Keratinocyte (primary cell): Measurements from ENCODE around the gene PRLR. TPM values are rescaled to one million over a fixed set of nuclear protein-coding genes. Genes with fewer than 3 reads are reported as not detected.

Experiments used
- DNase-seq: peaks from one replicate; pipeline ENCODE4 v3.0.0-alpha.2; 2011; ENCODE audit warnings: low read depth, missing footprints, low spot score
- FAIRE-seq: peaks from 2 replicates; lab custom pipeline; 2011; peaks lifted over from hg19 to GRCh38; lab: Jason Lieb, UNC
- H2AFZ ChIP-seq: 2 replicates; pipeline ENCODE4 v1.6.0; 2012; ENCODE audit warnings: low read length, control low read depth, inconsistent platforms; ENCODE audit not compliant: control insufficient read depth
- H3K27ac ChIP-seq: 2 replicates; pipeline ENCODE4 v1.5.1; 2011; ENCODE audit warnings: low read length; ENCODE audit not compliant: control insufficient read depth, insufficient read depth
- H3K27me3 ChIP-seq: 3 replicates; pipeline ENCODE4 v1.6.0; 2011; ENCODE audit warnings: low read length; ENCODE audit not compliant: control insufficient read depth, insufficient read depth; ENCODE audit errors: extremely low read depth
- H3K36me3 ChIP-seq, 2 experiments: 2 replicates in 1 of 2; 3 replicates in 1 of 2; pipeline ENCODE4 v1.5.1; 2011; ENCODE audit warnings: low read length in 2 of 2, mild to moderate bottlenecking in 1 of 2; ENCODE audit not compliant: control insufficient read depth in 2 of 2, insufficient read depth in 2 of 2; ENCODE audit errors: extremely low read depth in 1 of 2
- H3K4me1 ChIP-seq: 3 replicates; pipeline ENCODE4 v1.5.1; 2011; ENCODE audit warnings: low read length; ENCODE audit not compliant: control insufficient read depth, insufficient read depth; ENCODE audit errors: extremely low read depth
- H3K4me2 ChIP-seq: 3 replicates; pipeline ENCODE4 v1.6.0; 2011; ENCODE audit warnings: low read depth, low read length; ENCODE audit not compliant: control insufficient read depth, insufficient read depth; ENCODE audit errors: extremely low read depth
- H3K4me3 ChIP-seq, 3 experiments: fragments of 200-600 bp in 1 of 3; sonication (generic) in 1 of 3; 2 replicates in 2 of 3; 3 replicates in 1 of 3; pipeline ENCODE4 v1.5.1; 2011 to 2016; ENCODE audit warnings: low read length in 3 of 3, mild to moderate bottlenecking in 3 of 3, control low read depth in 2 of 3, inconsistent platforms in 1 of 3, low read depth in 1 of 3, mixed read lengths in 1 of 3, mixed run types in 1 of 3, moderate library complexity in 1 of 3; ENCODE audit not compliant: control insufficient read depth in 2 of 3, insufficient read depth in 2 of 3; ENCODE audit errors: extremely low read depth in 1 of 3
- H3K79me2 ChIP-seq: 2 replicates; pipeline ENCODE4 v1.6.0; 2012; ENCODE audit warnings: low read length; ENCODE audit not compliant: control insufficient read depth, insufficient read depth
- H3K9ac ChIP-seq: 3 replicates; pipeline ENCODE4 v1.6.0; 2011; ENCODE audit warnings: low read length; ENCODE audit not compliant: control insufficient read depth, insufficient read depth; ENCODE audit errors: extremely low read depth
- H3K9me1 ChIP-seq: 3 replicates; pipeline ENCODE4 v1.6.0; 2011; ENCODE audit warnings: low read length; ENCODE audit not compliant: control insufficient read depth, insufficient read depth; ENCODE audit errors: extremely low read depth
- H3K9me3 ChIP-seq: 2 replicates; pipeline ENCODE4 v1.5.1; 2012; ENCODE audit warnings: low read depth, low read length; ENCODE audit not compliant: control insufficient read depth
- H4K20me1 ChIP-seq: 3 replicates; pipeline ENCODE4 v1.6.0; 2011; ENCODE audit warnings: low read length; ENCODE audit not compliant: control insufficient read depth, insufficient read depth; ENCODE audit errors: extremely low read depth
- EZH2 ChIP-seq: IDR thresholded peaks from one replicate; pipeline ENCODE4 v1.6.1; 2012; ENCODE audit warnings: inconsistent platforms, mild to moderate bottlenecking, low read length, moderate library complexity
- dilution Hi-C: fragments of 300-500 bp; cut with MboI; formaldehyde crosslinking; loops from one replicate; pipeline ENCODE4 v1.7.0; 2020; ENCODE audit warnings: low sequenced_read_pairs; ENCODE audit not compliant: extremely low pct_ligation_motif_present
- polyA plus RNA-seq, 5 experiments: library from polyadenylated mRNA; depleted of rRNA in 3 of 5; stranded (reverse) in 3 of 5; stranded (forward) in 1 of 5; unstranded in 1 of 5; fragments of >200 nt; gene quantifications; 1 replicate in 1 of 5; 2 replicates in 3 of 5; 3 replicates in 1 of 5; pipeline versions ENCODE4 v1.2.1 to v1.2.3, GENCODE V29; 2011 to 2012; ENCODE audit warnings: missing spikeins in 2 of 5, low read depth in 1 of 5, low replicate concordance in 1 of 5
- TF ChIP-seq, protein P1 (sequence below), 3 experiments: IDR thresholded peaks in 1 of 3; conservative IDR thresholded peaks in 1 of 3; optimal IDR thresholded peaks in 1 of 3; 2 replicates in 2 of 3; 3 replicates in 1 of 3; pipeline versions ENCODE3 to v1.5.1; 2011; ENCODE audit warnings: low read length in 3 of 3, mild to moderate bottlenecking in 3 of 3, moderate library complexity in 2 of 3, control low read depth in 1 of 3, inconsistent platforms in 1 of 3; ENCODE audit not compliant: insufficient read depth in 2 of 3; ENCODE audit errors: extremely low read depth in 1 of 3

Gene PRLR
- polyA plus RNA-seq, 1 donor (not counting 4 experiments of a cell fraction or from before 2014, with no cell fraction given), result 0.04 TPM

DNA sequence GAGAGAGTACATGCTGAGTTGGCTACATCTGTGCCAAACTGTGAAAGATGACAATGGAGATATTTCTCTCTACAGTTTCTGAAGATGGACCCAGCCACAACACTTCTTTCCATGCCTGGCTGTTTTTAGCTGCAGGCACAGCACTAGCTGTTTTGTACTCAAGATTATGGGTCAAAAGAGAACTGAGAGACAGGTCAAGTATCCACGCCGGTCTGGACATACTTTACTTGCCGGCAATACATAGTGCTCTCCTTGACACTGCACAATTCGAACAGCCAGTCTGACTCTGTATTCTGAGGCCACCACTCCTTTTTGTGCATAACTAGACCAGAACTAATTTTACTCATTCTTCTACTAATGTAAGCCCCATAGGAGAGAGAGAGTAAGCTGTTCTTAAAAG lies 2.6 kb downstream of the PRLR start:
- no peak overlapping the region for H3K27ac ChIP-seq
- no peak overlapping the region for H3K4me2 ChIP-seq
- dilution Hi-C loops, result no loop called here
- H3K4me3 ChIP-seq, result no peak overlapping the region
- no peaks in the 10 kb centered on the region for H3K9me3 ChIP-seq
- no peaks in the 10 kb centered on the region for H3K36me3 ChIP-seq
- H3K4me1 ChIP-seq, result peaks cover 10% of the 10 kb centered on the region
- H3K9ac ChIP-seq, result no peak overlapping the region
- no peaks in the 10 kb centered on the region for H4K20me1 ChIP-seq
- no peak for FAIRE-seq
- DNase-seq, result no peak
- no peak overlapping the region for H2AFZ ChIP-seq
- no peaks in the 10 kb centered on the region for H3K9me1 ChIP-seq
- no peaks in the 10 kb centered on the region for H3K79me2 ChIP-seq
- no peak for TF ChIP-seq EZH2
- TF ChIP-seq, protein P1, sequence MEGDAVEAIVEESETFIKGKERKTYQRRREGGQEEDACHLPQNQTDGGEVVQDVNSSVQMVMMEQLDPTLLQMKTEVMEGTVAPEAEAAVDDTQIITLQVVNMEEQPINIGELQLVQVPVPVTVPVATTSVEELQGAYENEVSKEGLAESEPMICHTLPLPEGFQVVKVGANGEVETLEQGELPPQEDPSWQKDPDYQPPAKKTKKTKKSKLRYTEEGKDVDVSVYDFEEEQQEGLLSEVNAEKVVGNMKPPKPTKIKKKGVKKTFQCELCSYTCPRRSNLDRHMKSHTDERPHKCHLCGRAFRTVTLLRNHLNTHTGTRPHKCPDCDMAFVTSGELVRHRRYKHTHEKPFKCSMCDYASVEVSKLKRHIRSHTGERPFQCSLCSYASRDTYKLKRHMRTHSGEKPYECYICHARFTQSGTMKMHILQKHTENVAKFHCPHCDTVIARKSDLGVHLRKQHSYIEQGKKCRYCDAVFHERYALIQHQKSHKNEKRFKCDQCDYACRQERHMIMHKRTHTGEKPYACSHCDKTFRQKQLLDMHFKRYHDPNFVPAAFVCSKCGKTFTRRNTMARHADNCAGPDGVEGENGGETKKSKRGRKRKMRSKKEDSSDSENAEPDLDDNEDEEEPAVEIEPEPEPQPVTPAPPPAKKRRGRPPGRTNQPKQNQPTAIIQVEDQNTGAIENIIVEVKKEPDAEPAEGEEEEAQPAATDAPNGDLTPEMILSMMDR (optimal IDR thresholded peaks at IDR 0.05 in 1 of 3, IDR thresholded peaks at IDR 0.05 in 1 of 3, conservative IDR thresholded peaks at IDR 0.05 in 1 of 3; ENCODE audit: extremely low read depth in 1 of 3, insufficient read depth in 2 of 3, low read length in 3 of 3), result no peak
- peaks cover 27% of the 10 kb centered on the region for H3K27me3 ChIP-seq

DNA sequence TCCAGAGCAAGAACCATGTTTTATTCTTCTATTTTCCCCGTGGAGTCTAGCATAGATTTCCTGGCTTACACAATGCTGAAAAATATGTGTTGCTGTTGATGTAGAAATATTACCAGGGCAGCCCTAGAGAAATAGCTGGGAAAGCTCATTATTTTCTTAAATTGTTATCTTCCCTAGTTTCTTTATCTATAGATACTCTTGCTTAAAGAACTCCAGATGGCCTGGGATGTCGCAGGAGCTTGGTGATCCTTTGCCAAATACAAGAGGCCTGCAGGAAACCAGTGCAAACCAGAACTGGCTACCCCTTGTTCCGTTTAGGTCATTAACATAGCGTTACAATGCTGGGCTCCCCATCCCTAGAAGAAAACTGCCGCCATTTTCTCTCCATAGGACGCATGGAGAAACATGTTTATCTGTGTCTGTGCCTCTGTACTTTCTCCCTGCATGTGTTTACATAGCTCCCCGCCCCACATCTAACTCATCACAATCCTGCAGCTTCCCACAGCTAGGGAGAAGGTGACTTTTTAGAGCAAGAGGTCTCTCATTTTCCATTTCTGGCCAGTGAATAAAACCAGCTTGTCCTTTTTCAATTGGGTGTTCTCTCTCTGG lies 6.4 kb downstream of the PRLR start:
- peaks cover 11% of the 10 kb centered on the region for H3K27me3 ChIP-seq
- H3K27ac ChIP-seq, result no peak overlapping the region
- no peak for FAIRE-seq
- no peak overlapping the region for H3K4me3 ChIP-seq
- no peaks in the 10 kb centered on the region for H3K79me2 ChIP-seq
- no peak overlapping the region for H3K4me2 ChIP-seq
- H3K4me1 ChIP-seq, result no peaks in the 10 kb centered on the region
- H3K9me1 ChIP-seq, result no peaks in the 10 kb centered on the region
- no peak for TF ChIP-seq EZH2
- TF ChIP-seq, protein P1 (optimal IDR thresholded peaks at IDR 0.05 in 1 of 3, IDR thresholded peaks at IDR 0.05 in 1 of 3, conservative IDR thresholded peaks at IDR 0.05 in 1 of 3; ENCODE audit: extremely low read depth in 1 of 3, insufficient read depth in 2 of 3, low read length in 3 of 3), result no peak
- no peak overlapping the region for H2AFZ ChIP-seq
- no peak for DNase-seq
- no peaks in the 10 kb centered on the region for H3K9me3 ChIP-seq
- H3K36me3 ChIP-seq, result no peaks in the 10 kb centered on the region
- dilution Hi-C loops, result no loop called here
- no peaks in the 10 kb centered on the region for H4K20me1 ChIP-seq
- H3K9ac ChIP-seq, result no peak overlapping the region
